Stimulated activated CD8-positive, alpha-beta memory T cell treated with anti-CD3 and anti-CD28 coated beads, Interleukin-15, amount 100 ng/mL, for 48 hours (primary cell): ENCODE measurements around the gene WNK2.
"Not testable (repeated sequence)": the region's sequence is repeated elsewhere in the genome, so short reads cannot be mapped to it uniquely, and the experiment has no call there.

Experiments used
- DNase-seq, 2 donors: peaks; one replicate each; pipeline ENCODE4 v3.0.0-alpha.2; 2020; ENCODE audit warnings: low read depth in 2 of 2

WNK2 gene

DNA sequence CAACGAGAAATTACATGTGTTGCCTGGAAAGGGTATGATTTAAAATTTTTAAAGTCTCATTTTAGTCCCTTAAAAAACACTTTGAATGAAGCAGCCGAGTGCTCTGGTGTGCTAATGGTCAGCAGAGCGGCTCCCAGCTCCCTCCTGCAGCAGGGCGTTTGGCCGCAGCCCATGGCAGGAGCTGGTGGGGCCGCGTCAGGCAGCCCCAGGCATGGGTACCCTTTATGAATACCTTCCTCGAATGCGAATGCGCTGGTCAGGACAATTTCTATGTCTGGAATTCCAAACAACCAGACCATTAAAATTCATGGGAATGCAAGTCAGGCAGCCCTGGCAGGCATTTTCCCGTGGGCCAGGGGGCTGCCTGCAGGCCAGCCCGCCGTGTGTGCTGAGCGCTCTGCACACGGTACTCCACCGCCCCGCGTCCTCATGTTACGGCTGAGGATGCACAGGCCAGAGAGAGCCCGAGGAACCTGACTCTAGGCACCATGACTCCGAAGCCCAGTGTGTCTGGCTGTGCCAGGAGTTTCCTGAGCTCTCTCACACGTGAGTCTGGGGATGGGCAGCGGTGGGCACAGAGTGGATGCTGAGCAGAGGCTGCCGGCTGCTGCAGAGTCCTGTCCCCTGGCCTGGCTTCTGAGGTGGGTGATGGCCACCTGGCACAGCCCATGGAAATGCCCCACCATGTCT is 123.7 kb downstream of the WNK2 start:
- DNase-seq = no peak

- no peak for DNase-seq
These were observed 124.2 kb downstream of the WNK2 start for GRCh38 chr9:93308158-93308602.

DNA sequence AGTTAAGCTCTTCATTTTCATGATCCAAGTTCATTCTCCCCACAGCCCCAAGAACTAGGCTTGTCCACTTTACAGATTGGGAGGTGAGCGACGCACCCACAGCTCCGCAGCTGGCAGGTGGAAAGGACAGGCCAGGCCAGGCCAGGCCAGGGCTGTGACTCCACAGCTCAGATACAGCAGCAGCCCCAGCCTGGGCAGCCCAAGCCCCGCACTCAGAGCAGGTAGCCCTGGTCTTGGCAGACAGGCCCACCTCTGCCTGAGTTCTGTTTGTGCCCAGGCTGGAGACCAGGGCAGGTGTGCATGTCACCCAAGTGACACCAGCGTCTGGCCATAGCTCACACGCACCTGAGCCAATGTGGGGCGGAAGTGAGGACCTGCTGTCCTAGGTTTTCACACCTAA is 124.7 kb downstream of the WNK2 start:
- DNase-seq = no peak

GRCh38 chr9:93309889-93310425 is 126.0 kb downstream of the WNK2 start:
- no peak for DNase-seq

DNA sequence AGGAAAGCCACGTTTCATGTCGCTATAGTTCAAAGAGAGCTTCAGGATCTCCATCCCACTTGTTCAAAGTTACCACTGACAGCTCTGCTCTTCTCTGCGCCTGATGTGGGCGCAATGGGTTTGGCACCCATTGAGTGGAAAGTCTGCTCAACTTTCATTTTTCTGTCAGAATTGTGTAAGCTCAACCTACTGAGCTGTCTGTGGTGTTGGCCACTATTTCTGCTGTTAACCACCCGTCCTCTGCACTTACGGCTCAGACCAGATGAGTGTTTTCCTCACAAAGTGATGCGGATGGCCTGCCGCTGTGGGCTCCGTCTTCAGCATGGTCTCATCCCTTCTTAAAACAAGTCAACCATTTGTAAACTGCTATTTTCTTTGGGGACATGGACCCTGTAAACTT is 131.2 kb downstream of the WNK2 start:
- no peak for DNase-seq

DNA sequence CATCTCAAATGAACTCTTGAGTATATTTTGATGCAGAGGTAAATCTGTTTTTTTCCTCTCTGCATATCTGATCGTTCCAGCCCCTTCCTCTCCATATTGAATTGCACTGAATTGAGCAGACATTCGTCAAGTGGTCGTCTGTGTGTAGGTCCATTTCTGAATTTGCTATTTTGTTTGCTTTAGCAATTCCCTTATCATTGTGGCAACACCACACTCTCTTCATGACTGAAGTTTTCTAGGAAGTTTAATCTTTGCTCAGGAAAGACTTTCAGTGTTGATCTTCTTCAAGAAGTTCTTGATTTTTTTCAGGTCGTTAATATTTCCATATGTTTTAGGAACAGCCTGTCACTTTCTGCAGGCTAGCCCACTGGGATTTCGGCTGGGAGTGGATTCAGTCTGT is 132.0 kb downstream of the WNK2 start:
- no peak for DNase-seq

GRCh38 chr9:93316726-93317494 is 133.0 kb downstream of the WNK2 start:
- no peak for DNase-seq

- DNase-seq = no peak
These were observed 133.7 kb downstream of the WNK2 start for GRCh38 chr9:93317495-93318094.

GRCh38 chr9:93318480-93318879 is 134.5 kb downstream of the WNK2 start:
- no peak for DNase-seq

DNA sequence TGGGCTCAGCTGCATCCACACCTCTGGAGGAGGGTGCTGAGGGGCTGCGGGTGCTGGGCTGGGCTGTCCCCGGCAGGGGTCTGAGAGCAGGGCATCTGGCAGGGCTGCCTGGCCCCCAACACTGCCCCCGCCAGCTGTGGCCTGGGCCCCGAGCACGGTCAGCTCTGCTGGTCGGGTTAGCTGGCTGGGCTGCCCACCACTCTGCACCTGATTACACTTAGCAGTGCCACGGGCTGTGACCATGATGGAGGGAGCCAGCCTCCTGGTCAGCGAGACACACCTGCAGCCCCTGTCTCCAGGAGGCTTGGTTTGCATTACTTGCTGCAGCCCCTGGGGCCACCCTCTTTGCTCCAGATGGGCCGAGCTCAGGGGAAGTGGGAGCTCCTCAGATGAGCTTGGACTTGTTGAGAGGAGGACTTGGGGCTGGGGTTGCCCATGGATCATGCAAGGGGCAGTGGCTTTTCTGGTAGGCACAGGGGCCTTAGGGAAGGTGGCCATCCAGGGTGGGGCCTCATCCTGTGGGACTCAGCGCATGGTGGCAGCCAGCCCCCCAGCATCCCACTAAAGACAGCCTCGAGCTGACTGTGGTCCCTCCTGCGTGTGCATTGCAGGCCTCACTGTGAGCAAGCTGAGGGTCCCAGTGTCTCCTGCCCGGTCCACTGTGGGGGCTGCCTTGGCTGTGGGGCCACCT is 135.5 kb downstream of the WNK2 start:
- DNase-seq = no peak

DNA sequence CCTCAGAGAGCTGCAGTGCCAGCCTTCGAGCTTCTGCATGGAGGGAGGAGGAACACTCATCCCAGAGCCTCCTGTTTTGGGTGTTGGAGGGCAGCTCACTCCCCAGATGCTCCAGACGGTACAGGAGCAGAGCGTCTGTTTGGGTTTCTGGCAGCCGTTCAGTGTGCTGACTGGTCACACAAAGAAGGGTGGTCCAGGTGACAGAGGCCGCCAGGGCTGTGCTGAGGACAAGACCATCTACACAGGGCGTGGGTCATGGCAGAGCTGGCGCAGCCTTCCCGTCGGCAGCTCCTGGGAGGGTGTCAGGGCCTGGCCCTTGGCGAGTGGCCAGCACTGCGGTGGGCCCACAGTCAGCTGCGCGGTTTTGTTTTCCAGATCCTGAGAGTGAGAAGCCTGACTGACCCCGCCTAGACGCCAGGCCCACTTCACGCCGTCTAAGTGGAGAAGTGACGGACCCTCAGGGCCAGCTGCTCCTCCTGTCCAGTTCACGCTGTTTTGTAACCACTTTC is 136.1 kb downstream of the WNK2 start:
- DNase-seq = no peak

DNA sequence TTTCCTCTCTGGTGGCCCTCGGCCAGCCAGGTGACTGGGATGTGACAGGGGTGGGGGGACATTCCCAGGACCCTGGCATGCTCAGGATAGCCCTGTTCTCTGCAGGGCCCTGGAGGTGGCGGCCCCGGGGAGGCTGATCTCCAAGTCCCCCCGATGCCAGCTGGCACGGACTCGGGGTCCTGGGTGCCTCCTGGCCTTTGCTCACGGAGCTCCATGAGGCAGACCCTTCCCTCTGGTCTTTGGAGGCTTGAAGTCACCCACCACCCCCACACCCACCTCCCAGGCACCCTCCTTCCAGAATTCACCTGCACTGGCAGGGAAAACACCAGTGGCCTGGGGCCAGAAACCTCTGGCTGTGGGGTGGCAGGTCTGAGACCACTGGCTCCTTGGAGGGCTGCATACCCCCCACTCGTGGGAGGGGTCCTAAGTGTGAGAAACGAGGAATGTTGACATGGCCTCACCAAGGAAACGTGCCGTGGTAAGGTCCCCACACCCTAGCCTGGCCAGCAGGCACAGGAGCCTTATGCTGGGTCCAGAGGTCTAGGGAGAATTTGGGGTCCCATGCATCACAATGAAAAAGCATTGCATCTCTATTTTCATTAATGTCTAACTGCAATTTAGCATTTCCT is 136.8 kb downstream of the WNK2 start:
- no peak for DNase-seq

- DNase-seq = no peak
These were observed 137.3 kb downstream of the WNK2 start for GRCh38 chr9:93321220-93321610.

DNA sequence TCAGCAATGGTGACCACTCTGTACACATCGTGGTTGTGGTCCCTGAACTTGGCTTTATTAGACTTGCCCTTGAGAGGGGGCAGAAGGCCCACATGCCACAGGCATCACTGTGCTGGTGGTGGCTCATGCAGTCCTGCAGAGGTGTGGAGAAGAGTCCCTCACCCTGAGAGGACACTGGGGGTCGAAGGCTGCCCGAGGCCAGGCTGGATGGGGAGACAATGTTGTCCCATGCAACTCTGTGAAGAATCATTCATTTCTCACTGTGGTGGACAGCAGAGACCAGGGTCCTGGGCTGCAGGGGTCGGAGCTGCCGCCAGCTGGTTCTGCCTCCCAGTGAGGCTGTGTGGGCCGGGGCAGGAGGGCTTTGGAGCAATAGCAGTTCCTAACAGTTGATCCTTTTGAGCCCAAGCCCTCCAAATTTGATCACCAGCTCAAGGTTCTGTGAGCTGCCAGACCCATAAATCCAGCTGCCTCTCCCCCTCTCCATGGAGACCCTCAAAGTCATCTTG is 139.6 kb downstream of the WNK2 start:
- DNase-seq = not testable (repeated sequence)

GRCh38 chr9:93324191-93324834 is 140.4 kb downstream of the WNK2 start:
- DNase-seq = no peak

GRCh38 chr9:93325307-93326035 is 141.5 kb downstream of the WNK2 start:
- DNase-seq = no peak

- no peak for DNase-seq
These were observed 142.1 kb downstream of the WNK2 start for GRCh38 chr9:93326056-93326455.

- DNase-seq = no peak
These were observed 142.7 kb downstream of the WNK2 start for GRCh38 chr9:93326654-93327053.

GRCh38 chr9:93329629-93330280 is 145.8 kb downstream of the WNK2 start:
- DNase-seq = no peak
